HepG2 (cell line): Measurements from ENCODE around the gene GAD2. TPM values are rescaled to one million over a fixed set of nuclear protein-coding genes. Genes with fewer than 3 reads are reported as not detected.

ENCODE experiments used
- ATAC-seq: fragments of 200-7000 bp; cut with Tn5 transposase; 3 replicates; pipeline ENCODE4 v1.9.1; 2020; ENCODE audit warnings: mild to moderate bottlenecking, moderate library complexity
- BruUV-seq: library from RNA; stranded (reverse); fragments of 400-500 nt; replicated peaks from 2 replicates; lab custom pipeline; 2021; lab: Mats Ljungman, UMichigan
- CTCF ChIA-PET: fragments of 300-600 bp; formaldehyde crosslinking; extraction: SDS; loops from one replicate; lab custom pipeline; 2021; ENCODE audit warnings: low total read pairs, inconsistent platforms, low intra/inter-chr PET ratio; lab: Yijun Ruan, JAX
- POLR2A ChIA-PET: fragments of 350-600 bp; sonication (Branson Sonifier 250); formaldehyde crosslinking; loops from one replicate; lab custom pipeline; 2020; ENCODE audit warnings: antibody characterized with exemption, inconsistent platforms; lab: Yijun Ruan, JAX
- DNase-seq: peaks from one replicate; pipeline ENCODE4 v3.0.0-alpha.2; 2015; ENCODE audit warnings: low spot score
- FAIRE-seq: peaks from 3 replicates; lab custom pipeline; 2011; peaks lifted over from hg19 to GRCh38; lab: Jason Lieb, UNC
- H2AFZ ChIP-seq: one replicate; pipeline ENCODE4 v1.6.1; 2011; ENCODE audit warnings: low read length, inconsistent platforms
- H3K27ac ChIP-seq: fragments of 300-600 bp; 3 replicates; pipeline ENCODE4 v1.8.0; 2011; ENCODE audit warnings: mixed run types, mild to moderate bottlenecking, mixed read lengths, low read length, inconsistent platforms; ENCODE audit not compliant: insufficient read depth; ENCODE audit errors: extremely low read length
- H3K27me3 ChIP-seq, 2 experiments: fragments of 200-600 bp in 1 of 2; 2 replicates in 1 of 2; 3 replicates in 1 of 2; pipeline versions ENCODE4 v1.6.0 to v1.8.0; 2011; ENCODE audit warnings: low read length in 2 of 2, mild to moderate bottlenecking in 2 of 2, moderate library complexity in 2 of 2, inconsistent platforms in 1 of 2; ENCODE audit not compliant: insufficient read depth in 2 of 2, control insufficient read depth in 1 of 2
- H3K36me3 ChIP-seq, 2 experiments: fragments of 200-600 bp in 1 of 2; replicated peaks in 1 of 2; 2 replicates in 1 of 2; 3 replicates in 1 of 2; pipeline versions ENCODE4 v1.5.1 to v1.8.0; 2011; ENCODE audit warnings: low read length in 2 of 2, inconsistent platforms in 1 of 2; ENCODE audit not compliant: insufficient read depth in 2 of 2, control insufficient read depth in 1 of 2
- H3K4me1 ChIP-seq: 2 replicates; pipeline ENCODE4 v1.5.1; 2012; ENCODE audit warnings: low read length, inconsistent platforms; ENCODE audit not compliant: insufficient read depth
- H3K4me2 ChIP-seq: 2 replicates; pipeline ENCODE4 v1.6.0; 2011; ENCODE audit warnings: low read depth, low read length, inconsistent platforms
- H3K4me3 ChIP-seq, 3 experiments: fragments of 200-600 bp in 1 of 3; sonication (generic), shearing (Covaris generic) in 1 of 3; replicated peaks in 1 of 3; 2 replicates each; pipeline ENCODE4 v1.5.1; 2011 to 2016; ENCODE audit warnings: low read length in 3 of 3, inconsistent platforms in 2 of 3, low read depth in 2 of 3, mild to moderate bottlenecking in 2 of 3, control low read depth in 1 of 3, mixed read lengths in 1 of 3; ENCODE audit not compliant: insufficient read depth in 1 of 3
- H3K79me2 ChIP-seq: one replicate; pipeline ENCODE4 v1.6.1; 2011; ENCODE audit warnings: low read length, inconsistent platforms; ENCODE audit not compliant: insufficient read depth
- H3K9ac ChIP-seq: 2 replicates; pipeline ENCODE4 v1.6.0; 2011; ENCODE audit warnings: mild to moderate bottlenecking, low read depth, low read length, inconsistent platforms; ENCODE audit not compliant: insufficient read depth
- H3K9me3 ChIP-seq: 2 replicates; pipeline ENCODE4 v1.5.1; 2012; ENCODE audit warnings: mild to moderate bottlenecking, low read length
- H4K20me1 ChIP-seq: 2 replicates; pipeline ENCODE4 v1.6.0; 2011; ENCODE audit warnings: inconsistent platforms, mild to moderate bottlenecking, low read length, moderate library complexity; ENCODE audit not compliant: insufficient read depth
- GATA4 ChIP-seq: sonication (generic); IDR thresholded peaks from 2 replicates; pipeline ENCODE4 v1.6.1; 2016; ENCODE audit warnings: antibody characterized with exemption, low read depth, borderline replicate concordance
- KDM5B ChIP-seq: sonication (generic); formaldehyde crosslinking; IDR thresholded peaks from 2 replicates; pipeline ENCODE4 v1.4.0; 2020; ENCODE audit warnings: missing genetic modification reagents, mild to moderate bottlenecking, borderline replicate concordance
- LCORL ChIP-seq, 2 experiments: fragments of 450-650 bp in 1 of 2; sonication (generic) in 1 of 2; formaldehyde crosslinking in 1 of 2; IDR thresholded peaks; 2 replicates each; pipeline versions ENCODE4 v1.5.0 to v1.6.1; 2017 to 2020; ENCODE audit warnings: antibody characterized with exemption in 1 of 2, missing genetic modification reagents in 1 of 2
- PAF1 ChIP-seq: IDR thresholded peaks from 2 replicates; pipeline ENCODE4 v1.6.1; 2016; ENCODE audit warnings: missing genetic modification reagents, missing compliant biosample characterization
- POGZ ChIP-seq: sonication (generic); formaldehyde crosslinking; IDR thresholded peaks from 2 replicates; pipeline ENCODE4 v1.4.0; 2020; ENCODE audit warnings: mild to moderate bottlenecking, missing genetic modification reagents
- RARG ChIP-seq: sonication (generic); formaldehyde crosslinking; IDR thresholded peaks from 2 replicates; pipeline ENCODE4 v1.4.0; 2020; ENCODE audit warnings: low read depth, mild to moderate bottlenecking, missing genetic modification reagents
- SAFB2 ChIP-seq: sonication (generic); formaldehyde crosslinking; IDR thresholded peaks from 2 replicates; pipeline ENCODE4 v1.5.1; 2020; ENCODE audit warnings: missing genetic modification reagents, low read depth, mild to moderate bottlenecking, borderline replicate concordance
- SALL1 ChIP-seq: sonication (generic); formaldehyde crosslinking; IDR thresholded peaks from 2 replicates; pipeline ENCODE4 v1.8.0; 2022; ENCODE audit warnings: mild to moderate bottlenecking, missing genetic modification reagents
- SRSF4 ChIP-seq: fragments of 200-400 bp; formaldehyde crosslinking; IDR thresholded peaks from one replicate; pipeline ENCODE4 v1.6.1; 2018; ENCODE audit warnings: mild to moderate bottlenecking, low read depth, low read length, moderate library complexity; ENCODE audit not compliant: poor library complexity, severe bottlenecking
- ZKSCAN5 ChIP-seq: sonication (generic); formaldehyde crosslinking; IDR thresholded peaks from 2 replicates; pipeline ENCODE4 v1.5.1; 2020; ENCODE audit warnings: mild to moderate bottlenecking, missing genetic modification reagents
- ZNF232 ChIP-seq: sonication (generic); formaldehyde crosslinking; IDR thresholded peaks from 2 replicates; pipeline ENCODE4 v1.4.0; 2020; ENCODE audit warnings: missing genetic modification reagents, borderline replicate concordance
- ZNF274 ChIP-seq: sonication (generic); formaldehyde crosslinking; IDR thresholded peaks from 2 replicates; pipeline ENCODE4 v1.5.1; 2020; ENCODE audit warnings: mild to moderate bottlenecking, missing genetic modification reagents
- ZSCAN21 ChIP-seq: sonication (generic); formaldehyde crosslinking; IDR thresholded peaks from 2 replicates; pipeline ENCODE4 v1.8.0; 2022; ENCODE audit warnings: mild to moderate bottlenecking, missing genetic modification reagents, moderate library complexity, borderline replicate concordance
- WGBS: methylation state at CpG from one replicate; pipeline ENCODE4 v1.1.6; 2017; ENCODE audit warnings: low lambda C conversion rate; 5-methylcytosine and 5-hydroxymethylcytosine counted together
- in situ Hi-C: cut with HindIII; loops from 2 replicates; pipeline ENCODE4 v1.10.0; 2017; ENCODE audit warnings: low pct_unique_long_range_greater_than_20kb; ENCODE audit not compliant: extremely low pct_ligation_motif_present
- intact Hi-C: fragments of 100-400 bp; cut with micrococcal nuclease; formaldehyde crosslinking; loops from one replicate; pipeline ENCODE4 v1.10.0; 2022; ENCODE audit not compliant: unreplicated experiment
- polyA plus RNA-seq, 8 experiments: library from polyadenylated mRNA; depleted of rRNA in 3 of 8; stranded (reverse) in 7 of 8; unstranded in 1 of 8; fragments of >200 nt; fragmentation: Illumina TruSeq in 4 of 8; extraction: Trizol in 4 of 8; gene quantifications; 2 replicates each; pipeline versions ENCODE4 v1.2.1 to v1.2.3, GENCODE V29; 2011 to 2016; ENCODE audit warnings: low read depth in 4 of 8, missing spikeins in 1 of 8, mixed read lengths in 1 of 8; ENCODE audit not compliant: insufficient read depth in 1 of 8
- total RNA-seq, 5 experiments: library from RNA; depleted of rRNA; stranded (reverse); fragments of >200 nt; fragmentation: Illumina TruSeq; extraction: Trizol; gene quantifications; 2 replicates each; pipeline ENCODE4 v1.2.3, GENCODE V29; 2016; ENCODE audit warnings: low read depth in 1 of 5
- TF ChIP-seq, protein P1 (sequence below): sonication (generic); formaldehyde crosslinking; IDR thresholded peaks from 2 replicates; pipeline ENCODE4 v1.8.1; 2023; ENCODE audit warnings: missing genetic modification reagents, mild to moderate bottlenecking, borderline replicate concordance
- TF ChIP-seq, protein P2 (sequence below): sonication (generic); formaldehyde crosslinking; IDR thresholded peaks from 2 replicates; pipeline ENCODE4 v1.5.1; 2020; ENCODE audit warnings: mild to moderate bottlenecking, missing genetic modification reagents, moderate library complexity
- TF ChIP-seq, protein P3 (sequence below): IDR thresholded peaks from 2 replicates; pipeline ENCODE4 v1.6.1; 2016; ENCODE audit warnings: low read depth, borderline replicate concordance
- TF ChIP-seq, protein P4 (sequence below): sonication (generic); formaldehyde crosslinking; IDR thresholded peaks from 2 replicates; pipeline ENCODE4 v1.5.1; 2020; ENCODE audit warnings: missing genetic modification reagents, mild to moderate bottlenecking, borderline replicate concordance
- TF ChIP-seq, protein P5 (sequence below): sonication (generic); formaldehyde crosslinking; conservative IDR thresholded peaks from 2 replicates; pipeline ENCODE4 v1.4.0; 2020; ENCODE audit warnings: missing genetic modification reagents

GAD2 gene
- total and polyA plus RNA-seq, 2 of the 13 experiments (the other 11 are each of a cell fraction or from before 2014, with no cell fraction given): not detected

DNA sequence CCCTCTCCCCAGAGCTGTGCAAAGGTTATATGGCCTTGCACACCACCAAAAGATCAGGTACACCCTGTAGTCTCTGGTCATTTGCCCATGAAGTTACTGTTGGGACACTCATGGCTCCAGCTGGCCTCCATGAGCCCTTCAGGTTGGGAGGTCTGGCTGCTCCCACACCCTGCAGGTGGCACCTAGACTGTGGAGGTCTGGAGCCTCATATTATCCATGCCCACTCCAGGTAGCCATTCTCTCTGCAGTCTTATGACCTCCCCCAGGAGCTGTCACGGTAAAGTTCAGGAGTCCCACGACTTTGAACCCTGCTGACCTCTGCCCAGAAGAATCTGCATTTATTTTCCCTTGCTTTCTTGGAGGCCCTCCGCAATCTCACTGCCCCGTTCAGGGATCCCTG, 39.2 kb upstream of the GAD2 start:
- Histone ChIP-seq H3K9me3 (no peaks in the 10 kb centered on the region), H3K36me3 (no peaks in the 10 kb centered on the region), H4K20me1 (no peaks in the 10 kb centered on the region), H3K79me2 (no peaks in the 10 kb centered on the region), H3K4me2 (no peak overlapping the region), H3K9ac (no peak overlapping the region), H3K4me1 (no peaks in the 10 kb centered on the region), H2AFZ (no peak overlapping the region), H3K27ac (no peak overlapping the region), H3K27me3 (peaks cover 0 to 3% of the 10 kb centered on the region in 2 experiments; a peak in 1 of 5 replicates), H3K4me3 (no peak overlapping the region)
- ChIA-PET POLR2A (no interaction called here), CTCF (no interaction called here)
- intact Hi-C loops (no loop called here), in situ Hi-C loops (no loop called here)
- DNase-seq: no peak
- FAIRE-seq: no peak
- BruUV-seq: no TSS peak
- WGBS: 3% methylated on average over 4 of the region's 4 CpGs
- ATAC-seq: no peak
- TF ChIP-seq SALL1 (no peak), ZSCAN21 (CRISPR knock-in tag) (no peak), LCORL (IDR thresholded peaks at IDR 0.05) (no peak), LCORL (CRISPR knock-in tag; IDR thresholded peaks at IDR 0.05) (no peak), ZNF232 (CRISPR knock-in tag) (no peak), PAF1 (no peak), SRSF4 (no peak), ZKSCAN5 (CRISPR knock-in tag) (no peak), ZNF274 (CRISPR knock-in tag) (no peak), SAFB2 (CRISPR knock-in tag) (no peak), RARG (CRISPR knock-in tag) (no peak), KDM5B (CRISPR knock-in tag) (no peak), POGZ (CRISPR knock-in tag) (no peak), GATA4 (no peak)
- TF ChIP-seq, protein P1, sequence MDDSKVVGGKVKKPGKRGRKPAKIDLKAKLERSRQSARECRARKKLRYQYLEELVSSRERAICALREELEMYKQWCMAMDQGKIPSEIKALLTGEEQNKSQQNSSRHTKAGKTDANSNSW (CRISPR knock-in tag): no peak
- TF ChIP-seq, protein P2, sequence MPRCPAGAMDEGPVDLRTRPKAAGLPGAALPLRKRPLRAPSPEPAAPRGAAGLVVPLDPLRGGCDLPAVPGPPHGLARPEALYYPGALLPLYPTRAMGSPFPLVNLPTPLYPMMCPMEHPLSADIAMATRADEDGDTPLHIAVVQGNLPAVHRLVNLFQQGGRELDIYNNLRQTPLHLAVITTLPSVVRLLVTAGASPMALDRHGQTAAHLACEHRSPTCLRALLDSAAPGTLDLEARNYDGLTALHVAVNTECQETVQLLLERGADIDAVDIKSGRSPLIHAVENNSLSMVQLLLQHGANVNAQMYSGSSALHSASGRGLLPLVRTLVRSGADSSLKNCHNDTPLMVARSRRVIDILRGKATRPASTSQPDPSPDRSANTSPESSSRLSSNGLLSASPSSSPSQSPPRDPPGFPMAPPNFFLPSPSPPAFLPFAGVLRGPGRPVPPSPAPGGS: no peak
- TF ChIP-seq, protein P3, sequence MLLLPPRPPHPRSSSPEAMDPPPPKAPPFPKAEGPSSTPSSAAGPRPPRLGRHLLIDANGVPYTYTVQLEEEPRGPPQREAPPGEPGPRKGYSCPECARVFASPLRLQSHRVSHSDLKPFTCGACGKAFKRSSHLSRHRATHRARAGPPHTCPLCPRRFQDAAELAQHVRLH (CRISPR knock-in tag): no peak
- TF ChIP-seq, protein P4, sequence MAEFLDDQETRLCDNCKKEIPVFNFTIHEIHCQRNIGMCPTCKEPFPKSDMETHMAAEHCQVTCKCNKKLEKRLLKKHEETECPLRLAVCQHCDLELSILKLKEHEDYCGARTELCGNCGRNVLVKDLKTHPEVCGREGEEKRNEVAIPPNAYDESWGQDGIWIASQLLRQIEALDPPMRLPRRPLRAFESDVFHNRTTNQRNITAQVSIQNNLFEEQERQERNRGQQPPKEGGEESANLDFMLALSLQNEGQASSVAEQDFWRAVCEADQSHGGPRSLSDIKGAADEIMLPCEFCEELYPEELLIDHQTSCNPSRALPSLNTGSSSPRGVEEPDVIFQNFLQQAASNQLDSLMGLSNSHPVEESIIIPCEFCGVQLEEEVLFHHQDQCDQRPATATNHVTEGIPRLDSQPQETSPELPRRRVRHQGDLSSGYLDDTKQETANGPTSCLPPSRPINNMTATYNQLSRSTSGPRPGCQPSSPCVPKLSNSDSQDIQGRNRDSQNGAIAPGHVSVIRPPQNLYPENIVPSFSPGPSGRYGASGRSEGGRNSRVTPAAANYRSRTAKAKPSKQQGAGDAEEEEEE: no peak
- TF ChIP-seq, protein P5, sequence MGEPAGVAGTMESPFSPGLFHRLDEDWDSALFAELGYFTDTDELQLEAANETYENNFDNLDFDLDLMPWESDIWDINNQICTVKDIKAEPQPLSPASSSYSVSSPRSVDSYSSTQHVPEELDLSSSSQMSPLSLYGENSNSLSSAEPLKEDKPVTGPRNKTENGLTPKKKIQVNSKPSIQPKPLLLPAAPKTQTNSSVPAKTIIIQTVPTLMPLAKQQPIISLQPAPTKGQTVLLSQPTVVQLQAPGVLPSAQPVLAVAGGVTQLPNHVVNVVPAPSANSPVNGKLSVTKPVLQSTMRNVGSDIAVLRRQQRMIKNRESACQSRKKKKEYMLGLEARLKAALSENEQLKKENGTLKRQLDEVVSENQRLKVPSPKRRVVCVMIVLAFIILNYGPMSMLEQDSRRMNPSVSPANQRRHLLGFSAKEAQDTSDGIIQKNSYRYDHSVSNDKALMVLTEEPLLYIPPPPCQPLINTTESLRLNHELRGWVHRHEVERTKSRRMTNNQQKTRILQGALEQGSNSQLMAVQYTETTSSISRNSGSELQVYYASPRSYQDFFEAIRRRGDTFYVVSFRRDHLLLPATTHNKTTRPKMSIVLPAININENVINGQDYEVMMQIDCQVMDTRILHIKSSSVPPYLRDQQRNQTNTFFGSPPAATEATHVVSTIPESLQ (CRISPR knock-in tag): no peak
